Large intestine (tissue), 12 donors: ENCODE measurements around the gene FBN2. TPM values are rescaled to one million over a fixed set of nuclear protein-coding genes. Genes with fewer than 3 reads are reported as not detected.

Experiments
- DNase-seq, 2 donors: peaks; one replicate each; pipeline versions ENCODE4 v3.0.0 to v3.0.0-alpha.2; 2013
- H3K27ac ChIP-seq: one replicate; pipeline ENCODE4 v1.5.1; 2013; ENCODE audit warnings: low read length
- H3K27me3 ChIP-seq: 2 replicates; pipeline ENCODE4 v1.6.1; 2013; ENCODE audit warnings: low read length; ENCODE audit not compliant: control insufficient read depth, insufficient read depth
- H3K36me3 ChIP-seq: 2 replicates; pipeline ENCODE4 v1.6.1; 2013; ENCODE audit warnings: low read length; ENCODE audit not compliant: control insufficient read depth, insufficient read depth
- H3K4me1 ChIP-seq: one replicate; pipeline ENCODE4 v1.6.1; 2013; ENCODE audit warnings: low read length; ENCODE audit not compliant: control insufficient read depth, insufficient read depth
- H3K4me3 ChIP-seq: one replicate; pipeline ENCODE4 v1.5.1; 2013; ENCODE audit warnings: low read length
- H3K9me3 ChIP-seq: one replicate; pipeline ENCODE4 v1.6.1; 2013; ENCODE audit warnings: mild to moderate bottlenecking, low read depth, low read length, moderate library complexity; ENCODE audit not compliant: control insufficient read depth
- WGBS: methylation state at CpG from one replicate; pipeline ENCODE4 v1.1.5; 2013; ENCODE audit warnings: low lambda C conversion rate; ENCODE audit not compliant: insufficient coverage; 5-methylcytosine and 5-hydroxymethylcytosine counted together
- long read RNA-seq, 11 donors: transcript quantifications; one replicate each; lab custom pipeline, GENCODE V29; 2026
- polyA plus RNA-seq: library from polyadenylated mRNA; unstranded; fragments of 120-200 nt; gene quantifications from one replicate; pipeline ENCODE4 v1.2.1, GENCODE V29; 2013

The FBN2 gene
- 21.8 TPM for polyA plus RNA-seq
- long read RNA-seq, donor 1 = 0 reads
- long read RNA-seq, donor 2, partial matches to known transcripts = 0 of 1 reads
- long read RNA-seq, donor 2, other reads (novel, unspliced or antisense) = 0 of 1 reads
- long read RNA-seq, donor 3, partial matches to known transcripts = 30 of 30 reads
- long read RNA-seq, donor 3, other reads (novel, unspliced or antisense) = 0 of 30 reads
- long read RNA-seq, donor 4 = 0 reads
- long read RNA-seq, donor 5 = 0 reads
- long read RNA-seq, donor 6 = 0 reads
- long read RNA-seq, donor 7 = 0 reads
- long read RNA-seq, donor 8 = 0 reads
- long read RNA-seq, donor 9 = 0 reads
- long read RNA-seq, donor 10, full-length matches to known transcripts = 1 of 1 reads
- long read RNA-seq, donor 10, partial matches to known transcripts = 0 of 1 reads
- long read RNA-seq, donor 10, other reads (novel, unspliced or antisense) = 0 of 1 reads
- long read RNA-seq, donor 11 = 0 reads

DNA sequence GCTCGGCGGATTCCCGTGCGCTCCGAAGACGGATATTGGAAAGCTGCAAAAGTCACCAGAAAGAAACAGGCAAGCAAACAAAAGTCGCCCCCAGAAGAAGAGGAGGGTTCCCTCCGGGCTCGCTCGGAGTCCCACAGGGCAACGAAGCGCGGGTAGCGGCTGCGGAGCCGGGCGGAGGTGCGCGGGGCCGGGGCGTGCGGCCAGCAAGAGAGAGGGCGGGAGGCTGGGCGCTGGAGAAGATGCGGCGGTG, at the start of gene FBN2:
FBN2 (minus strand) TSS at position 246 of the 250 bp plus-strand sequence. CDS start 642 bp downstream, outside the sequence.
- DNase-seq = no peak
- peak within 1 kb of the TSS; percentile 55 for H3K27ac ChIP-seq
- no peaks in the 10 kb centered on the region for H3K4me1 ChIP-seq
- H3K36me3 ChIP-seq = no peaks in the 10 kb centered on the region
- 0% methylated on average over 2 of the region's 26 CpGs for WGBS
- peak within 1 kb of the TSS; percentile 56 for H3K4me3 ChIP-seq
- H3K27me3 ChIP-seq = peaks cover 48% of the 10 kb centered on the region
- H3K9me3 ChIP-seq = peaks cover 14% of the 10 kb centered on the region

GRCh38 chr5:128587275-128587674, 49.2 kb upstream of the FBN2 start:
- H3K4me3 ChIP-seq = no peak overlapping the region

GRCh38 chr5:128586848-128587247, 48.8 kb upstream of the FBN2 start:
- WGBS = no CpG with 5 or more reads among the region's 1 CpG
- Histone ChIP-seq H3K4me1 (no peaks in the 10 kb centered on the region), H3K9me3 (no peaks in the 10 kb centered on the region)

More at GRCh38 chr5:128587275-128587674, 49.2 kb upstream of the FBN2 start:
- Histone ChIP-seq H3K27ac (no peak overlapping the region), H3K9me3 (no peaks in the 10 kb centered on the region), H3K36me3 (no peaks in the 10 kb centered on the region), H3K27me3 (no peaks in the 10 kb centered on the region), H3K4me1 (no peaks in the 10 kb centered on the region)
- 100% methylated on average over 1 of the region's 2 CpGs for WGBS
- no peak for DNase-seq

GRCh38 chr5:128579639-128580038, 41.6 kb upstream of the FBN2 start:
- H3K27me3 ChIP-seq = no peaks in the 10 kb centered on the region
- DNase-seq = no peak
- no peaks in the 10 kb centered on the region for H3K9me3 ChIP-seq
- H3K27ac ChIP-seq = no peak overlapping the region
- 29% methylated on average over 1 of the region's 4 CpGs for WGBS
- H3K4me3 ChIP-seq = no peak overlapping the region
- H3K4me1 ChIP-seq = no peaks in the 10 kb centered on the region
- H3K36me3 ChIP-seq = no peaks in the 10 kb centered on the region

More at GRCh38 chr5:128586848-128587247, 48.8 kb upstream of the FBN2 start:
- Histone ChIP-seq H3K36me3 (no peaks in the 10 kb centered on the region), H3K27ac (no peak overlapping the region), H3K4me3 (no peak overlapping the region), H3K27me3 (no peaks in the 10 kb centered on the region)
- DNase-seq = no peak

GRCh38 chr5:128579093-128579492, 41.0 kb upstream of the FBN2 start:
- Histone ChIP-seq H3K9me3 (no peaks in the 10 kb centered on the region), H3K36me3 (no peaks in the 10 kb centered on the region), H3K4me1 (no peaks in the 10 kb centered on the region), H3K4me3 (no peak overlapping the region), H3K27me3 (no peaks in the 10 kb centered on the region), H3K27ac (no peak overlapping the region)
- no peak for DNase-seq
- 81% methylated on average over 2 of the region's 3 CpGs for WGBS

- Histone ChIP-seq H3K4me1 (no peaks in the 10 kb centered on the region), H3K27ac (no peak overlapping the region), H3K4me3 (no peak overlapping the region), H3K27me3 (no peaks in the 10 kb centered on the region), H3K36me3 (no peaks in the 10 kb centered on the region), H3K9me3 (no peaks in the 10 kb centered on the region)
- no peak for DNase-seq
- no CpG with 5 or more reads among the region's 1 CpG for whole genome bisulfite sequencing
Observed at GRCh38 chr5:128574041-128574440, 36.0 kb upstream of the FBN2 start.

DNA sequence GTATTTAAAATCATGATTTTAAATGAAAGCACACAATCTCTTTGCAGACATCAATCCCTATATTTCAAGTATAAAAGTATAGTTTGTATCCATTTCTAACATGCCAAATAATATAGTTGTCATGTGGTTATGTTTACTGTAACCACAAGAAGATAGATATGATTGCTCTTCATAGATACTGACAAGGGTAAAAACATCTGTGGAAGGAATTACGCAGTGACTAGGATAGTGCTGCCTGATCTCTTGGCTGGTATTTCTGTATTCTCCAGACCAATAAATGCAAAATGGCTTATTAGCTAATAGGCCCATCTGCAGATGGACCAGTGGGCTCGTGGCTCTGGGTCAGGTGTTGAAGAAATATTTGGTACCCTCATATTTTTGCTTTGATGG, 34.9 kb upstream of the FBN2 start:
- Histone ChIP-seq H3K36me3 (no peaks in the 10 kb centered on the region), H3K4me3 (no peak overlapping the region), H3K9me3 (no peaks in the 10 kb centered on the region), H3K4me1 (no peaks in the 10 kb centered on the region), H3K27me3 (no peaks in the 10 kb centered on the region), H3K27ac (no peak overlapping the region)
- no CpG with 5 or more reads among the region's 2 CpGs for WGBS
- DNase-seq = no peak

GRCh38 chr5:128572051-128572929, 34.2 kb upstream of the FBN2 start:
- Histone ChIP-seq H3K27me3 (no peaks in the 10 kb centered on the region), H3K9me3 (no peaks in the 10 kb centered on the region), H3K4me3 (no peak overlapping the region), H3K36me3 (no peaks in the 10 kb centered on the region), H3K27ac (no peak overlapping the region), H3K4me1 (no peaks in the 10 kb centered on the region)
- DNase-seq = no peak
- WGBS = 70% methylated on average over 4 of the region's 4 CpGs

GRCh38 chr5:128566178-128566577, 28.1 kb upstream of the FBN2 start:
- no peaks in the 10 kb centered on the region for H3K4me1 ChIP-seq
- 0% methylated on average over 1 of the region's 2 CpGs for WGBS
- no peak overlapping the region for H3K4me3 ChIP-seq
- no peak for DNase-seq
- no peaks in the 10 kb centered on the region for H3K9me3 ChIP-seq
- no peaks in the 10 kb centered on the region for H3K36me3 ChIP-seq
- H3K27ac ChIP-seq = no peak overlapping the region
- H3K27me3 ChIP-seq = no peaks in the 10 kb centered on the region

- Histone ChIP-seq H3K27me3 (no peaks in the 10 kb centered on the region), H3K36me3 (no peaks in the 10 kb centered on the region), H3K27ac (no peak overlapping the region), H3K4me1 (no peaks in the 10 kb centered on the region), H3K9me3 (no peaks in the 10 kb centered on the region), H3K4me3 (no peak overlapping the region)
- WGBS = 100% methylated on average over 11 of the region's 13 CpGs
- no peak for DNase-seq
Observed at GRCh38 chr5:128559300-128560297, 21.6 kb upstream of the FBN2 start.
